Measurements from ENCODE around the gene GTF2B. TPM values are rescaled to one million over a fixed set of nuclear protein-coding genes. Genes with fewer than 3 reads are reported as not detected.

GTF2B gene
- total RNA-seq, 1 experiment from 2014 or later: 31.8 TPM

GRCh38 chr1:88851303-88852063, 39.9 kb downstream of the GTF2B start:
- no peaks in the 10 kb centered on the region for H3K4me1 ChIP-seq (ENCODE audit: control insufficient read depth in 1 of 2, insufficient read depth in 2 of 2, low read length in 2 of 2)
- no peaks in the 10 kb centered on the region for H3K9me2 ChIP-seq (ENCODE audit: insufficient read depth)
- ChIA-PET CTCF (no interaction called here), RAD21 (ENCODE audit: low non-redundant PET in 1 of 2, low total read pairs in 2 of 2, uncharacterized antibody in 2 of 2, unreplicated experiment in 2 of 2) (no interaction called here), POLR2A (no interaction called here)
- intact Hi-C loops (cut with micrococcal nuclease): no loop called here
- BruUV-seq (replicated peaks): no TSS peak
- H3K79me2 ChIP-seq (ENCODE audit: insufficient read depth, low read length): no peaks in the 10 kb centered on the region
- H3K27me3 ChIP-seq (ENCODE audit: insufficient read depth, low read length): no peaks in the 10 kb centered on the region
- H3K27ac ChIP-seq (ENCODE audit: low read depth, low read length): no peak overlapping the region
- DNase-seq (ENCODE audit: low read depth, low spot score): no peak
- H3K4me3 ChIP-seq (replicated peaks in 1 of 2; ENCODE audit: low read depth in 1 of 2, low read length in 2 of 2): no peak overlapping the region
- no peak overlapping the region for H3K9ac ChIP-seq (ENCODE audit: low read length)
- no peak overlapping the region for H3K4me2 ChIP-seq (ENCODE audit: low read length)
- H3K36me3 ChIP-seq (ENCODE audit: control insufficient read depth in 1 of 2, insufficient read depth in 2 of 2, low read length in 2 of 2): peaks cover 5 to 11% of the 10 kb centered on the region in 2 experiments; a peak in 2 of 4 replicates
- no peak for ATAC-seq
- H4K20me1 ChIP-seq (ENCODE audit: insufficient read depth): no peaks in the 10 kb centered on the region
- TF ChIP-seq FOSL1 (IDR thresholded peaks at IDR 0.05; ENCODE audit: low read depth) (no peak), SP1 (IDR thresholded peaks at IDR 0.05; ENCODE audit: low read depth) (no peak), POLR2AphosphoS5 (IDR thresholded peaks at IDR 0.05; ENCODE audit: low read depth, low read length) (no peak), RAD21 (IDR thresholded peaks at IDR 0.05; ENCODE audit: low read depth) (no peak), EGR1 (IDR thresholded peaks at IDR 0.05; ENCODE audit: low read depth) (no peak), CBX3 (IDR thresholded peaks at IDR 0.05; ENCODE audit: low read depth) (no peak)
- TF ChIP-seq, protein P1, sequence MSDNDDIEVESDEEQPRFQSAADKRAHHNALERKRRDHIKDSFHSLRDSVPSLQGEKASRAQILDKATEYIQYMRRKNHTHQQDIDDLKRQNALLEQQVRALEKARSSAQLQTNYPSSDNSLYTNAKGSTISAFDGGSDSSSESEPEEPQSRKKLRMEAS (IDR thresholded peaks at IDR 0.05): no peak
- no peaks in the 10 kb centered on the region for H3K9me3 ChIP-seq (ENCODE audit: control insufficient read depth in 1 of 2, insufficient read depth in 1 of 2, low read depth in 1 of 2, low read length in 2 of 2)
- H2AFZ ChIP-seq (ENCODE audit: low read depth, low read length, poor library complexity, severe bottlenecking): no peak overlapping the region

DNA sequence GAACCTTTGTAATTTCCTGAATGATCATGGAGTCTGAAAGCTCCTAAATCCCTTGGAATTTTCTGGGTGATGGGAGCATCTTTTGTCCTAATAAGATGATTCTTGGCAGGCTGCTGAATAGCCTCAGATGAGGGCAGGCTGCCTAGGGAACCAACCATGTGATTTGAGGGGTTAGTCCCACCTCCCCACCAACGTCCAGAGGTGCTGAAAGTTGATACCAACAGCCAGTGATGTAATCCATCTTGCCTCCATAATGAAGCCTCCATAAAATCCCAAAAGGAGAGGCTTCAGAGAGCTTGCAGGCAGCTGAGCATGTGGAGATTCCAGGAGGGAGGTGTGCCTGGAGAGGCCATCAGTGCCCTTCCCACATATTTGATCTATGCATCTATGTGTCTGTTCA, 43.7 kb downstream of the GTF2B start:
- H4K20me1 ChIP-seq (ENCODE audit: insufficient read depth): no peaks in the 10 kb centered on the region
- H2AFZ ChIP-seq (ENCODE audit: low read depth, low read length, poor library complexity, severe bottlenecking): no peak overlapping the region
- H3K36me3 ChIP-seq (ENCODE audit: control insufficient read depth in 1 of 2, insufficient read depth in 2 of 2, low read length in 2 of 2): peaks cover 2 to 5% of the 10 kb centered on the region in 2 experiments; a peak in 1 of 4 replicates
- no peak overlapping the region for H3K4me3 ChIP-seq (replicated peaks in 1 of 2; ENCODE audit: low read depth in 1 of 2, low read length in 2 of 2)
- H3K9me3 ChIP-seq (ENCODE audit: control insufficient read depth in 1 of 2, insufficient read depth in 1 of 2, low read depth in 1 of 2, low read length in 2 of 2): no peaks in the 10 kb centered on the region
- ChIA-PET CTCF (no interaction called here), RAD21 (ENCODE audit: low non-redundant PET in 1 of 2, low total read pairs in 2 of 2, uncharacterized antibody in 2 of 2, unreplicated experiment in 2 of 2) (no interaction called here), POLR2A (no interaction called here)
- TF ChIP-seq YY1 (IDR thresholded peaks at IDR 0.05; ENCODE audit: extremely low read depth, insufficient replicate concordance, low read depth, low read length): no peak
- TF ChIP-seq SIN3A (IDR thresholded peaks at IDR 0.05; ENCODE audit: low read depth): no peak
- no peak for TF ChIP-seq ZFX (IDR thresholded peaks at IDR 0.05)
- TF ChIP-seq JUND (IDR thresholded peaks at IDR 0.05): no peak
- TF ChIP-seq FOSL1 (IDR thresholded peaks at IDR 0.05; ENCODE audit: low read depth): no peak
- TF ChIP-seq CEBPB (IDR thresholded peaks at IDR 0.05; ENCODE audit: low read depth): no peak
- TF ChIP-seq, protein P1 (IDR thresholded peaks at IDR 0.05): no peak
- no peak for TF ChIP-seq TCF7L2 (IDR thresholded peaks at IDR 0.05; ENCODE audit: borderline replicate concordance, extremely low read depth, insufficient read depth, insufficient read length)
- no peak for TF ChIP-seq EZH2phosphoT487 (IDR thresholded peaks at IDR 0.05; ENCODE audit: borderline replicate concordance)
- no peaks in the 10 kb centered on the region for H3K9me2 ChIP-seq (ENCODE audit: insufficient read depth)
- no peak for ATAC-seq
- no peaks in the 10 kb centered on the region for H3K79me2 ChIP-seq (ENCODE audit: insufficient read depth, low read length)
- H3K27ac ChIP-seq (ENCODE audit: low read depth, low read length): no peak overlapping the region
- intact Hi-C loops (cut with micrococcal nuclease): no loop called here
- no peaks in the 10 kb centered on the region for H3K4me1 ChIP-seq (ENCODE audit: control insufficient read depth in 1 of 2, insufficient read depth in 2 of 2, low read length in 2 of 2)
- H3K9ac ChIP-seq (ENCODE audit: low read length): no peak overlapping the region
- no peak overlapping the region for H3K4me2 ChIP-seq (ENCODE audit: low read length)
- no peaks in the 10 kb centered on the region for H3K27me3 ChIP-seq (ENCODE audit: insufficient read depth, low read length)
- DNase-seq (ENCODE audit: low read depth, low spot score): no peak
- BruUV-seq (replicated peaks): no TSS peak
